Erythroblast (primary cell): ENCODE results near the gene OR5K4.

Source experiments
- DNase-seq, 2 experiments: peaks; one replicate each; lab custom pipeline; 2025; lab: John Stamatoyannopoulos, UW
- GATA1 ChIP-seq: IDR thresholded peaks from 2 replicates; pipeline ENCODE4 v1.6.1; 2011; ENCODE audit warnings: low read depth, mild to moderate bottlenecking, control low read depth, low read length, moderate library complexity
- POLR2A ChIP-seq: IDR thresholded peaks from 2 replicates; pipeline ENCODE4 v1.6.1; 2011; ENCODE audit warnings: mild to moderate bottlenecking, low read length

OR5K4 gene

DNA sequence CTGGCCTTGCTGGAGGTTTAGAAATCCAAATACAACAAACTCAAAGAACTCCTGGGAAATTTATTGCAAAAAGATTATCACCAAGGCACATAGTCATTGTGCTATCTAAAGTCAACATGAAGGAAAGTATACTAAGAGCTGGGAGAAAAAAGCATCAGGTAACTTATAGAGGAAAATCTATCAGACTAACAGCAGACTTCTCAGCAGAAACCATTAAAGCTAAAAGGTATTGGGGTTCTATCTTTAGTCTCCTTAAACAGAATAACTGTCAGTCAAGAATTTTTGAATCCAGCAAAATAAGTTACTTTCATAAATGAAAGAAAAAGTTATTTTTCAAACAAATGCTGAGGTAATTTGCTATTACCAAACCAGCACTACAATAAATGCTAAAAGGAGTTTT, 44.9 kb downstream of the OR5K4 start:
- TF ChIP-seq POLR2A (no peak), GATA1 (no peak)
- no peak for DNase-seq

DNA sequence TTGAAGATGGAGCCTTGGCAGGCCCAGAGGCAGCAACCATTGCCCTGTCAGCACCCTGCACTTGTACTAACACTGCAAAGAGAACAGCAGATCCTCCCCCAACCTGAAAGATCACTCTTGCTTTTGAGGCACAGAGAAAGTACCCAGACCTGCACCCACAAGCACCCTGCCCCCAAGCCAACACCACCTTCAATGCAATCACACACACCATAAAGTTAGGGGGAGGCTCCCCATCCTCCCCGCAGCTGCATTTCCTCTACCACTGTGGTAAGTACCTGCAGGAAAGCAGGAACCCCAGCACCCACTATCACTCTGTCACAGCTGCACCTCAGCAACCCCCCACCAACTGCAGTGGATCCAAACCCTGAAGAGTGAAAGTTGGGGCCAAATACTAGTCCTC, 48.9 kb downstream of the OR5K4 start:
- TF ChIP-seq POLR2A (no peak), GATA1 (no peak)
- DNase-seq, result no peak

- DNase-seq, result no peak
- no peak for TF ChIP-seq GATA1
- TF ChIP-seq POLR2A, result no peak
These were observed 50.4 kb downstream of the OR5K4 start for GRCh38 chr3:98404010-98404409.
